HCT116 (cell line): ENCODE measurements around the gene PNPLA8. TPM values are rescaled to one million over a fixed set of nuclear protein-coding genes. Genes with fewer than 3 reads are reported as not detected.

Experiments
- ATAC-seq: fragments of 200-7000 bp; cut with Tn5 transposase; 2 replicates; pipeline ENCODE4 v1.9.1; 2020; ENCODE audit warnings: mild to moderate bottlenecking, moderate library complexity
- BruUV-seq: library from RNA; stranded (reverse); fragments of 400-500 nt; replicated peaks from 2 replicates; lab custom pipeline; 2021; lab: Mats Ljungman, UMichigan
- CTCF ChIA-PET: fragments of 300-600 bp; sonication (Branson Sonifier 250); formaldehyde crosslinking; loops from one replicate; lab custom pipeline; 2021; ENCODE audit warnings: antibody characterized with exemption; lab: Charles Lee
- POLR2A ChIA-PET: fragments of 300-600, 350-600 bp; sonication (Branson Sonifier 250); formaldehyde crosslinking; loops from one replicate; lab custom pipeline; 2021; ENCODE audit warnings: antibody characterized with exemption; lab: Charles Lee
- RAD21 ChIA-PET, 2 experiments: fragments of 300-600 bp; sonication (Branson Sonifier 250); formaldehyde crosslinking; loops; one replicate each; lab custom pipeline; 2023; ENCODE audit warnings: low total read pairs in 2 of 2; ENCODE audit not compliant: uncharacterized antibody in 2 of 2, unreplicated experiment in 2 of 2, low non-redundant PET in 1 of 2; lab: Charles Lee
- DNase-seq: peaks from one replicate; pipeline ENCODE4 v3.0.0-alpha.2; 2010; ENCODE audit warnings: low read depth, low spot score
- H2AFZ ChIP-seq: fragments of 200-600 bp; shearing (Covaris generic), sonication (generic); 2 replicates; pipeline ENCODE4 v1.6.1; 2017; ENCODE audit warnings: low read depth, mixed run types, mixed read lengths, antibody characterized with exemption, low read length; ENCODE audit not compliant: poor library complexity, severe bottlenecking
- H3K27ac ChIP-seq: 2 replicates; pipeline ENCODE4 v1.5.1; 2012; ENCODE audit warnings: low read depth, low read length
- H3K27me3 ChIP-seq: fragments of 200-600 bp; sonication (generic); 2 replicates; pipeline ENCODE4 v1.6.1; 2016; ENCODE audit warnings: mixed run types, low read length, mixed read lengths; ENCODE audit not compliant: insufficient read depth
- H3K36me3 ChIP-seq, 2 experiments: fragments of 200-500 bp in 1 of 2; fragments of 200-600 bp in 1 of 2; sonication (Bioruptor generic) in 1 of 2; sonication (generic) in 1 of 2; 2 replicates each; pipeline versions ENCODE4 v1.5.1 to v1.6.1; 2014 to 2016; ENCODE audit warnings: low read length in 2 of 2, inconsistent platforms in 1 of 2, mixed read lengths in 1 of 2, mixed run types in 1 of 2; ENCODE audit not compliant: insufficient read depth in 2 of 2, control insufficient read depth in 1 of 2
- H3K4me1 ChIP-seq, 2 experiments: fragments of 200-600 bp in 1 of 2; sonication (generic) in 1 of 2; 2 replicates each; pipeline versions ENCODE4 v1.5.1 to v1.6.1; 2012 to 2017; ENCODE audit warnings: low read length in 2 of 2, inconsistent platforms in 1 of 2, mild to moderate bottlenecking in 1 of 2, mixed read lengths in 1 of 2, mixed run types in 1 of 2, moderate library complexity in 1 of 2; ENCODE audit not compliant: insufficient read depth in 2 of 2, control insufficient read depth in 1 of 2
- H3K4me2 ChIP-seq: fragments of 200-600 bp; sonication (generic); 2 replicates; pipeline ENCODE4 v1.6.1; 2017; ENCODE audit warnings: mixed run types, low read length, mixed read lengths
- H3K4me3 ChIP-seq, 2 experiments: fragments of 200-600 bp in 1 of 2; sonication (generic) in 1 of 2; replicated peaks in 1 of 2; 2 replicates each; pipeline ENCODE4 v1.5.1; 2011 to 2016; ENCODE audit warnings: low read length in 2 of 2, control low read depth in 1 of 2, low read depth in 1 of 2, mild to moderate bottlenecking in 1 of 2, mixed read lengths in 1 of 2, mixed run types in 1 of 2
- H3K79me2 ChIP-seq: fragments of 200-600 bp; sonication (generic); 2 replicates; pipeline ENCODE4 v1.6.1; 2017; ENCODE audit warnings: mild to moderate bottlenecking, mixed run types, low read length, moderate library complexity, mixed read lengths; ENCODE audit not compliant: insufficient read depth
- H3K9ac ChIP-seq: fragments of 200-600 bp; sonication (generic); 2 replicates; pipeline ENCODE4 v1.6.1; 2016; ENCODE audit warnings: low read length, mixed read lengths
- H3K9me2 ChIP-seq: fragments of 200-600 bp; sonication (generic), shearing (Covaris generic); 2 replicates; pipeline ENCODE4 v1.6.1; 2017; ENCODE audit warnings: mixed run types, mild to moderate bottlenecking, moderate library complexity; ENCODE audit not compliant: insufficient read depth
- H3K9me3 ChIP-seq, 2 experiments: fragments of 200-500 bp in 1 of 2; fragments of 200-600 bp in 1 of 2; sonication (Bioruptor generic) in 1 of 2; sonication (generic) in 1 of 2; 2 replicates each; pipeline ENCODE4 v1.6.1; 2014 to 2017; ENCODE audit warnings: low read length in 2 of 2, mixed read lengths in 2 of 2, inconsistent platforms in 1 of 2, low read depth in 1 of 2, mild to moderate bottlenecking in 1 of 2, mixed run types in 1 of 2, moderate library complexity in 1 of 2; ENCODE audit not compliant: control insufficient read depth in 1 of 2, insufficient read depth in 1 of 2
- H4K20me1 ChIP-seq: fragments of 200-600 bp; sonication (generic), shearing (Covaris generic); 2 replicates; pipeline ENCODE4 v1.6.1; 2017; ENCODE audit warnings: mixed run types, mild to moderate bottlenecking, moderate library complexity; ENCODE audit not compliant: insufficient read depth
- CEBPB ChIP-seq: IDR thresholded peaks from 2 replicates; pipeline ENCODE4 v1.6.1; 2012; ENCODE audit warnings: low read depth
- CTCF ChIP-seq, 3 experiments: fragments of 200-600 bp in 1 of 3; sonication (generic) in 1 of 3; IDR thresholded peaks in 2 of 3; conservative IDR thresholded peaks in 1 of 3; 2 replicates each; pipeline ENCODE4 v1.5.1; 2012 to 2017; ENCODE audit warnings: low read depth in 2 of 3, low read length in 2 of 3, antibody characterized with exemption in 1 of 3, borderline replicate concordance in 1 of 3, control low read depth in 1 of 3, mild to moderate bottlenecking in 1 of 3, mixed read lengths in 1 of 3, mixed run types in 1 of 3, moderate library complexity in 1 of 3; ENCODE audit not compliant: insufficient read depth in 1 of 3
- EGR1 ChIP-seq: IDR thresholded peaks from 2 replicates; pipeline ENCODE4 v1.6.1; 2012; ENCODE audit warnings: low read depth
- ELF1 ChIP-seq: IDR thresholded peaks from 2 replicates; pipeline ENCODE4 v1.6.1; 2012; ENCODE audit warnings: low read depth, borderline replicate concordance
- EZH2phosphoT487 ChIP-seq: fragments of 200-600 bp; IDR thresholded peaks from 2 replicates; pipeline ENCODE4 v1.6.1; 2018; ENCODE audit warnings: antibody characterized with exemption, borderline replicate concordance
- FOSL1 ChIP-seq: IDR thresholded peaks from 2 replicates; pipeline ENCODE4 v1.6.1; 2012; ENCODE audit warnings: low read depth
- JUND ChIP-seq: IDR thresholded peaks from 2 replicates; pipeline ENCODE4 v1.6.1; 2012
- POLR2AphosphoS5 ChIP-seq: IDR thresholded peaks from 2 replicates; pipeline ENCODE4 v1.6.1; 2011; ENCODE audit warnings: mild to moderate bottlenecking, low read depth, low read length, moderate library complexity
- RAD21 ChIP-seq: IDR thresholded peaks from 2 replicates; pipeline ENCODE4 v1.6.1; 2012; ENCODE audit warnings: low read depth, mild to moderate bottlenecking
- TCF7L2 ChIP-seq: IDR thresholded peaks from 2 replicates; pipeline ENCODE4 v1.7.0; 2011; ENCODE audit warnings: borderline replicate concordance, inconsistent platforms; ENCODE audit not compliant: insufficient read depth, insufficient read length; ENCODE audit errors: extremely low read depth
- intact Hi-C: fragments of 100-400 bp; cut with micrococcal nuclease; formaldehyde crosslinking; loops from 2 replicates; pipeline ENCODE4 v1.10.0; 2022
- total RNA-seq: library from RNA; stranded (reverse); gene quantifications from one replicate; pipeline ENCODE4 v1.2.1, GENCODE V29; 2021; ENCODE audit not compliant: unreplicated experiment
- TF ChIP-seq, protein P1 (sequence below): IDR thresholded peaks from 2 replicates; pipeline ENCODE4 v1.6.1; 2012; ENCODE audit warnings: low read depth

PNPLA8 gene
- total RNA-seq, 1 experiment from 2014 or later: 12.9 TPM

GRCh38 chr7:108442039-108442568 lies 83.8 kb downstream of the PNPLA8 start:
- Histone ChIP-seq H3K79me2 (no peaks in the 10 kb centered on the region), H2AFZ (no peak overlapping the region), H4K20me1 (no peaks in the 10 kb centered on the region), H3K4me3 (no peak overlapping the region), H3K4me1 (no peaks in the 10 kb centered on the region), H3K27me3 (no peaks in the 10 kb centered on the region), H3K36me3 (no peaks in the 10 kb centered on the region), H3K9me2 (no peaks in the 10 kb centered on the region; the same call in 1 of the 2 replicates), H3K27ac (no peak overlapping the region), H3K9me3 (no peaks in the 10 kb centered on the region), H3K4me2 (no peak overlapping the region), H3K9ac (no peak overlapping the region)
- ATAC-seq (peak; percentile 57), DNase-seq (peak; percentile 7)
- RAD21 ChIA-PET: no interaction called here
- intact Hi-C loops: no loop called here
- CTCF ChIA-PET: interaction anchor here (1.3 kb wide), 1 partner anchor 55 kb away, joined by 3 read pairs; no protein-coding TSS in a partner anchor
- TF ChIP-seq JUND (peak; percentile 26; the same call in 1 of the 2 replicates), CTCF (IDR thresholded peaks at IDR 0.05 in 2 of 3, conservative IDR thresholded peaks at IDR 0.05 in 1 of 3; ENCODE audit: borderline replicate concordance in 1 of 3, insufficient read depth in 1 of 3, low read depth in 2 of 3, low read length in 2 of 3) (no peak)
- no TSS peak for BruUV-seq
- POLR2A ChIA-PET: no interaction called here

- no peaks in the 10 kb centered on the region for H3K4me1 ChIP-seq
- H3K27me3 ChIP-seq: no peaks in the 10 kb centered on the region
- ATAC-seq (no peak), DNase-seq (no peak)
- CTCF ChIA-PET: interaction anchor here (1.3 kb wide), 1 partner anchor 56 kb away, joined by 3 read pairs; no protein-coding TSS in a partner anchor
- no peaks in the 10 kb centered on the region for H3K36me3 ChIP-seq
- no peaks in the 10 kb centered on the region for H3K79me2 ChIP-seq
- no TSS peak for BruUV-seq
- intact Hi-C loops: no loop called here
- RAD21 ChIA-PET: no interaction called here
- POLR2A ChIA-PET: no interaction called here
- H3K4me3 ChIP-seq: no peak overlapping the region
- no peaks in the 10 kb centered on the region; the same call in 1 of the 2 replicates for H3K9me2 ChIP-seq
- H3K4me2 ChIP-seq: no peak overlapping the region
- no peak overlapping the region for H2AFZ ChIP-seq
- no peak overlapping the region for H3K27ac ChIP-seq
- no peaks in the 10 kb centered on the region for H4K20me1 ChIP-seq
- H3K9ac ChIP-seq: no peak overlapping the region
- no peaks in the 10 kb centered on the region for H3K9me3 ChIP-seq
- TF ChIP-seq EZH2phosphoT487: no peak
- TF ChIP-seq TCF7L2: no peak
- TF ChIP-seq, protein P1, sequence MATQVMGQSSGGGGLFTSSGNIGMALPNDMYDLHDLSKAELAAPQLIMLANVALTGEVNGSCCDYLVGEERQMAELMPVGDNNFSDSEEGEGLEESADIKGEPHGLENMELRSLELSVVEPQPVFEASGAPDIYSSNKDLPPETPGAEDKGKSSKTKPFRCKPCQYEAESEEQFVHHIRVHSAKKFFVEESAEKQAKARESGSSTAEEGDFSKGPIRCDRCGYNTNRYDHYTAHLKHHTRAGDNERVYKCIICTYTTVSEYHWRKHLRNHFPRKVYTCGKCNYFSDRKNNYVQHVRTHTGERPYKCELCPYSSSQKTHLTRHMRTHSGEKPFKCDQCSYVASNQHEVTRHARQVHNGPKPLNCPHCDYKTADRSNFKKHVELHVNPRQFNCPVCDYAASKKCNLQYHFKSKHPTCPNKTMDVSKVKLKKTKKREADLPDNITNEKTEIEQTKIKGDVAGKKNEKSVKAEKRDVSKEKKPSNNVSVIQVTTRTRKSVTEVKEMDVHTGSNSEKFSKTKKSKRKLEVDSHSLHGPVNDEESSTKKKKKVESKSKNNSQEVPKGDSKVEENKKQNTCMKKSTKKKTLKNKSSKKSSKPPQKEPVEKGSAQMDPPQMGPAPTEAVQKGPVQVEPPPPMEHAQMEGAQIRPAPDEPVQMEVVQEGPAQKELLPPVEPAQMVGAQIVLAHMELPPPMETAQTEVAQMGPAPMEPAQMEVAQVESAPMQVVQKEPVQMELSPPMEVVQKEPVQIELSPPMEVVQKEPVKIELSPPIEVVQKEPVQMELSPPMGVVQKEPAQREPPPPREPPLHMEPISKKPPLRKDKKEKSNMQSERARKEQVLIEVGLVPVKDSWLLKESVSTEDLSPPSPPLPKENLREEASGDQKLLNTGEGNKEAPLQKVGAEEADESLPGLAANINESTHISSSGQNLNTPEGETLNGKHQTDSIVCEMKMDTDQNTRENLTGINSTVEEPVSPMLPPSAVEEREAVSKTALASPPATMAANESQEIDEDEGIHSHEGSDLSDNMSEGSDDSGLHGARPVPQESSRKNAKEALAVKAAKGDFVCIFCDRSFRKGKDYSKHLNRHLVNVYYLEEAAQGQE: no peak
- no peak for TF ChIP-seq RAD21
- no peak for TF ChIP-seq POLR2AphosphoS5
- no peak for TF ChIP-seq FOSL1
- no peak for TF ChIP-seq ELF1
- no peak for TF ChIP-seq EGR1
- TF ChIP-seq CEBPB: no peak
- TF ChIP-seq JUND: no peak
Measured at GRCh38 chr7:108441392-108441955, 84.5 kb downstream of the PNPLA8 start.
